DMS 273 (cell line): ENCODE data around the gene FBXO36.
A peak's percentile ranks its signal among the peaks of the same experiment; 100 is the strongest.
"Not testable (repeated sequence)": the region's sequence is repeated elsewhere in the genome, so short reads cannot be mapped to it uniquely, and the experiment has no call there.

Experiments
- DNase-seq: peaks from one replicate; lab custom pipeline; 2025; ENCODE audit not compliant: unreplicated experiment; lab: John Stamatoyannopoulos, UW

FBXO36 gene

DNA sequence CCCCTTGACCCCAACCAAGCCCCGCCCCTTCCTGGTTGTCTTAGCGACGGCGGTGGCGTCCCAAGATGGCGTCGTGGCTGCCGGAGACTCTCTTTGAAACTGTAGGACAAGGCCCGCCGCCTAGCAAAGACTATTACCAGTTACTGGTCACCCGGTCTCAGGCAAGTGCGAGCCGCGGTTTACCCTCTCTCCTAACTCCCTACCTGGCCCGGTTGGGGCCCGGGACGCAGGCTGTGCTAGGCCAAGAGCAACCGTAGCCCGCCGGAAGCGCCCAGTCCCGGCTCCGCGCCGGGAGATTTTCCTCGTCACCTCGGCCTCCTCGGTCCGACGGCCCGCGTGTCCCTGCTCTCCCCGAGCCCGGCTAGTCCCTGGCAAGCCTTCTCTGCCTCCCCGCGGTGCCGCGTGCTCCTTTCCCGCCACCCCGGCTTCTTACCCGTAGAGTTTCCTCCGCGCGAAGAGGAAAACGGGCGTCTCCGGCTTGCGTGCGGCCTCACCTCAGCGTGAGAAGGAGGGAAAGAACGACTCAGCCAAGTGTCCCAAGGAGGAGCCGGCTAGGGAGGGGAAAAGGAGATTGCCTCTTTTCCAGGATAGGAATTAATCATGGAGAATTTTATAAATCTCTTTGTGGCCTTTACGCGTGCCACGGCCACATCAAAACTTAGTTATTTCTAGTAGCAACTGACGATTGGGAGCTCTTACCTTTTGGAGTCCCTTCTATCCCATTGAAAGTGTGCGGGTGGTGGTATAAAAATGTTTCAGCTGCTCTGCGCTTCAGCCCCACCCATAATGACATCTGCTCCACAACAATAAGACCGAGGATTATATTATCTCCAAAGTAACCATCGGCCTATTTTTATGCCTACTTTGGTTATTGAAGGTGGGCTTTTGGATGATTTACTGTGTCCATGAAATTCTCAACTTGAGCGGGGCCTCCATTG is at the start of gene FBXO36:
TSS of gene FBXO36 (plus strand) at position 55 of the 938 bp plus-strand sequence. CDS start at position 66, 11 bp downstream.
- DNase-seq, result peak; percentile 96

DNA sequence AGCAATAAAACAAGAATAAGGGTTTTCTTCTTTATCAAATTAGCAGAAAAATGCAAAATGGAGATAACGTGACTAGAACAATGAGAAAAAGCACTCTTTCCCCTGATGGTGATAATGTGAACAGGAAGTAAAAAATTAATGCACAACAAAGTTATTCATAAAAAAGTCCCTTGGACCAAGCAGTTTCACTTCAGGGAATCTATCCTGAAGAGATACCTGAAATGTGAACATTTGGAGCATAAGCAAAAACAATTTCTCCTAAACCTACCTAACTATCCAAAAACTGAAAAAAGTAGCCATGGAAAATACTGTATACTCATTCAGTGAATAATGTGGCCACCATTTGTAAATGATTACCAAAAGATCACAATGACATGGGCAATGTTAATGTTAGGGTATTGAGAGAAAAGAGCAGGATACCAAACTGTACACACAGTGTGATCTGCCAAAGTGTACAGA is 49.2 kb upstream of the FBXO36 start:
- no peak for DNase-seq

- DNase-seq, result no peak
Observed at GRCh38 chr2:229874647-229875046, 47.7 kb upstream of the FBXO36 start.

DNA sequence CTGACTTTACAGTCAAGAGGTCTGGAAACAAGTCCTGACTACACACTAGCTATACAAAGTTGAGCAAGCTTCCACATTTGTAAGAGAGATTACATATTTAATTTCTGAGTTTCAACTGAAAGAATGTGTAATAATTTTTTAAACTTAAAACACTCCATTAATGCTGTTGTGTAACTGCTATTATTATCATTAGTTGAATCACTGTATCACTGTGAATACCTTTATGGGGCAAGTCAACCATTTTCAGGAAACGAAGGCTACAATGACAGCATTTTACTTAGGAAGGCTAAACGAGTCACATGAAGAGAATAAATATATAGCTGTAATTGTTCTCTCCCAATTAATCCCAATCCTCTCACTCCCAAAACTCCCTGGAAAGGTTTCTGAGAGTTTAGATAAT is 46.8 kb upstream of the FBXO36 start:
- no peak for DNase-seq

GRCh38 chr2:229879191-229879950 is 42.9 kb upstream of the FBXO36 start:
- DNase-seq, result no peak

DNA sequence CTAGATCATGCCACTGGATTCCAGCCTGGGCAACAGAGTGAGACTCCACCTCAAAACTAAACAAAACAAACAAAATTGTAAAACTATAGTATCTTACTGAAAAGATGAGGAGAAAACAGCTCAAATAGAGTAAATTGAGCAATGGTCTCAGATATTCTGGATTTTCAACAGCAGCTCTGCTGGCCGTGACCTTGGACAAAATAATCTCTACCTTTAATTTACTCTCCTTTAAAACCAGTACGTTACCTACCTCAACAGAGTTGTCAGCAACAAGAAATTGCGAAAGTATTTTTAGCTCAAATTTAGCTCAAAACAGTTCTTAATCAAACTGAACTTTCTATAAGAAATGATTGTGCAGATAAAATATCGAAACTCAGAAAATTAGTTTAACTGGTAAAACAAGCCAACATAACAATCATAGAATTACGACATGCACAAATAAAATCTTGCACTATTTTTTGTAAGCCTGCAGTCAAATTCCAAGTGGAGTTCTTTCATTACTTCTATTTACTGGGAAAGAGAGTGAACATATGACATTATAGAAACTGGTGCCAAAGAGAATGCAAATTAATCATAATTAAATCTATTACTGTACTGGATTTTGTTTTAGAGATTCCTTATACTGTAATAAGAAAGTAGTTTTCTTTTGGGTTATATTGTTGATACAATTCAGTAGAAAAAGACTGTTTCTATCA is 41.3 kb upstream of the FBXO36 start:
- DNase-seq, result no peak

DNA sequence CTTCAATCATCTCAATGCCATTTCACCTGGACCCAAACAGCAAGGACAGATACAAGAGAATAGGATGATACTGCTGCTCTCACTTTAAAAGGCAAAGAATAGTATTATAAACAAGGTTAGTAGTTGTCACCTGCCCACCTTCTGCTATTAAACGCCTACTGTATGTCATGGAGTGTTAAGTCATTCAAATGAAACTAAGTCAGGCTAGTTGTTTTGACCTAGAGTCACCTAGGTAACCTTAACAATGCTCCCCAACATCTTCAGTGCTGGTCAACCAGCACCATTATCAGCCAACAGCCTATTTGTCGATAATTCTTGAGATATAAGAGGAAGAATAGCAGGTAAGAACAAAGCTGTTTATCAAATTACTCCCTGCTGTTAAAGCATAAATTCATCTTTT is 39.7 kb upstream of the FBXO36 start:
- DNase-seq, result no peak

- DNase-seq, result no peak
Observed at GRCh38 chr2:229884775-229885699, 37.3 kb upstream of the FBXO36 start.

DNA sequence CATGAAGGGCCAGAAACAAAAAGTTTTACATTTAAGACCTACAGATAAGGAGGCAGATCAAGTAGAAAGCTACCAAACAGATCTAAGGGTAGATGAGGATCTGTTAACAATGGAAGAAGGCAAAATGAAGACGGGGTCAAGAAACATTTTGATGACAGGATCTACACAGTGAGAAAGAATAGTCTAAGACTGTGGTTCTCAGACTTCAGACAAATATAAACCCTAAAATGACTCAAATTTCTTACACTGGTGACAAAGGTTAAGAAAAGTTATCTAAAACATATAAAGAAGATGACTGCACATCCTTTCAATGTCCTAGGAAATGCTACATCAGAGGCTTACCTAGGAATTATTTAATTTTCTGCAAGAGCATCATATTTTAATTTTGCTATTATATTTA is 34.9 kb upstream of the FBXO36 start:
- DNase-seq, result no peak

DNA sequence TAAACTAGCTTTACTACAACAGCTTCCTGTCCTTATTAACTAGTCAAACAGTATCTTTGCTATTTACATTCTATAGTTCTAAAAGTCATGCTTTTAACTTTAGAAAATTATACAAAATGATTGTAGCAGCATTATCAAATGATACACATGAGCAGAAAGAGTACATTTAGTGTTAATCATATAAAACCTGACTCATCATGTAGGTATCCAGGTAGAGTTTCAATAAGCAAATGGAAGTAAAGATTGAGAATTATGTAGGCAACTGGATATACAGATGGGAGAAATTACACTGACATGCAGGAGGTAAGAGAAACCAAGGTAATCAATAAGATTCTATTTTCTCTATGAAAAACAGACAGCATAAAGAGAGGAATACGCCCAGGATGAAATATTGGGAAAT is 34.3 kb upstream of the FBXO36 start:
- DNase-seq, result no peak

- DNase-seq, result no peak
Observed at GRCh38 chr2:229889023-229889422, 33.3 kb upstream of the FBXO36 start.

DNA sequence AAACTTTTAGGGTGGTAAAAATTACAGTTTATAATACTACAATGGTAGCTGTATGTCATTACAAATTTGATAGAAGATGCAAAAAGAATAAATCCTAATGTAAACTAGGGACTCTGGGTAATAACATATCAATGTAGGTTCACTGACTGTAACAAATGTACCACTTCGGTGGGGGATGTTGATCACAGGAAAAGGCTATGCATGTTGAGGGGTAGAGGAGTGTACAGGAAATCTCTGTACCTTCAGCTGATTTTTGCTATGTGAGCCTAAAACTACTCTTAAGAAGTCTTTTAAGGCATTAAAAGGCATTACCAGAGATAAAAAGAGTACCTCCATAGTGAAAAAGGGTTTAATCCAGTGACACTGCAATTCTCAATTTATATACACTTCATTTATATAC is 25.4 kb upstream of the FBXO36 start:
- no peak for DNase-seq

- no peak for DNase-seq
Observed at GRCh38 chr2:229899604-229900003, 22.7 kb upstream of the FBXO36 start.

DNA sequence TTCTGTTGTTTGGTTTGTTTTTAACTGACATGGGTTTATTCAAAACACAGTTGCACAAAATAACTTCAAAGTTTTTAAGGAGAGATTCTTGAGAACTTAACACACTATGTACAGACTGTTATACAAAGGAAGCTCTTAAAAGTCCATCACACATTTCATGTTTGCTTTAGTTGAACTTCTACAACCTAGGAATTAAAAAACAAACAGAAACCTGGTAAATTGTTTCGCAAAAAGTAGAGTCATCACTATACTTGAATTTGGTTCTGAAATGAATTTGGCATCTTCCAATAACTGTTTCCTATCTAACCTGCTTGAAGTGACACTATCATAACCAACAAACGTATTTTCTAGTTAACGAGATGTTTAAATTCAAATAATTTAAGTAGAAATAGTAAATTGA is 22.3 kb upstream of the FBXO36 start:
- DNase-seq, result no peak

DNA sequence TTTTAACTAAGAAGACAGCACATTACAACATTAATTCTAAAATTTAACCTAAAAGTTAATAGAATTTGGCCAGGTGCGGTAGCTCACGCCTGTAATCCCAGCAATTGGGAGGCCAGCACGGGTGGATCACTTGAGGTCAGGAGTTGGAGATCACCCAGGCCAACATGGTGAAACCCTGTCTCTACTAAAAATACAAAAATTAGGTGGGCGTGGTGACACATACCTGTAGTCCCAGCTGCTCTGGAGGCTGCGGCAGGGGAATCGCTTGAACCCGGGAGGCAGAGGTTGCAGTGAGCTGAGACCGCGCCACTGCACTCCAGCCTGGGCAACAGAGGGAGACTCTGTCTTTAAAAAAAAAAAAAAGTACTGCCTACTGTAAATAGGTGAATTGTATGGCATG is 21.8 kb upstream of the FBXO36 start:
- DNase-seq, result not testable (repeated sequence)

- peak; percentile 7 for DNase-seq
Observed at GRCh38 chr2:229901819-229902218, 20.5 kb upstream of the FBXO36 start.

- DNase-seq, result no peak
Observed at GRCh38 chr2:229903037-229903436, 19.3 kb upstream of the FBXO36 start.

- DNase-seq, result no peak
Observed at GRCh38 chr2:229905601-229906000, 16.7 kb upstream of the FBXO36 start.

DNA sequence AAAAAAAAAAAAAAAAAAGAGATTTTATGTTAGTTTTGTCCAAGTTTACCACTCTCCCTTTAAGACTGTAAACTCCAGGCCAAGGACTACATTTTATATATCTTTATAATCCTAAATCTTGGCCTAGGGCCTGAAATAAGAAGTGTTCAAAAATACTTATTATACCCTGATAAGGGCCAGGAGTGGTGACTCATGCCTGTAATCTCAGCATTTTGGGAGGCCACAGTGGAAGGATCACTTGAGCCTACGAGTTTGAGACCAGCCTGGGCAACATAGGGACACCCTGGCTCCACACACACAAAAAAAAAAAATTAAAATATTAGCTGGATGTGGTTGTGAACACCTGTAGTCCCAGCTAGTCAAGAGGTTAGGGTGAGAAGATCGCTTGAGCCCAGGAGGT is 13.2 kb upstream of the FBXO36 start:
- no peak for DNase-seq

- DNase-seq, result no peak
Observed at GRCh38 chr2:229910147-229910831, 12.0 kb upstream of the FBXO36 start.
